Breast epithelium (tissue), 3 donors: Measurements from ENCODE around the gene DPEP1.

Experiments
- POLR2A ChIP-seq: fragments of 450-650 bp; IDR thresholded peaks from one replicate; pipeline ENCODE4 v1.6.1; 2016; ENCODE audit warnings: antibody characterized with exemption, mild to moderate bottlenecking, moderate library complexity
- POLR2AphosphoS5 ChIP-seq, 3 donors: sonication (generic); formaldehyde crosslinking; IDR thresholded peaks; one replicate each; pipeline ENCODE4 v1.6.1; 2017; ENCODE audit warnings: antibody characterized with exemption in 3 of 3
- TF ChIP-seq, protein P1 (sequence below), 3 donors: fragments of 450-650 bp; IDR thresholded peaks; one replicate each; pipeline ENCODE4 v1.5.1; 2016 to 2017; ENCODE audit warnings: antibody characterized with exemption in 3 of 3, mild to moderate bottlenecking in 3 of 3, moderate library complexity in 3 of 3

GRCh38 chr16:89651584-89651983 lies 38.1 kb downstream of the DPEP1 start:
- no peak for TF ChIP-seq POLR2A
- TF ChIP-seq, protein P1, sequence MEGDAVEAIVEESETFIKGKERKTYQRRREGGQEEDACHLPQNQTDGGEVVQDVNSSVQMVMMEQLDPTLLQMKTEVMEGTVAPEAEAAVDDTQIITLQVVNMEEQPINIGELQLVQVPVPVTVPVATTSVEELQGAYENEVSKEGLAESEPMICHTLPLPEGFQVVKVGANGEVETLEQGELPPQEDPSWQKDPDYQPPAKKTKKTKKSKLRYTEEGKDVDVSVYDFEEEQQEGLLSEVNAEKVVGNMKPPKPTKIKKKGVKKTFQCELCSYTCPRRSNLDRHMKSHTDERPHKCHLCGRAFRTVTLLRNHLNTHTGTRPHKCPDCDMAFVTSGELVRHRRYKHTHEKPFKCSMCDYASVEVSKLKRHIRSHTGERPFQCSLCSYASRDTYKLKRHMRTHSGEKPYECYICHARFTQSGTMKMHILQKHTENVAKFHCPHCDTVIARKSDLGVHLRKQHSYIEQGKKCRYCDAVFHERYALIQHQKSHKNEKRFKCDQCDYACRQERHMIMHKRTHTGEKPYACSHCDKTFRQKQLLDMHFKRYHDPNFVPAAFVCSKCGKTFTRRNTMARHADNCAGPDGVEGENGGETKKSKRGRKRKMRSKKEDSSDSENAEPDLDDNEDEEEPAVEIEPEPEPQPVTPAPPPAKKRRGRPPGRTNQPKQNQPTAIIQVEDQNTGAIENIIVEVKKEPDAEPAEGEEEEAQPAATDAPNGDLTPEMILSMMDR (IDR thresholded peaks at IDR 0.05) = no peak
- no peak for TF ChIP-seq POLR2AphosphoS5 (IDR thresholded peaks at IDR 0.05)
